GM18909 (cell line): ENCODE measurements around the gene SETD1B.

ENCODE experiments used
- ATAC-seq: cut with Tn5 transposase; IDR thresholded peaks from one replicate; pipeline ENCODE4 v1.9.1; 2021; ENCODE audit warnings: mild to moderate bottlenecking; ENCODE audit not compliant: unreplicated experiment, poor library complexity

SETD1B gene

DNA sequence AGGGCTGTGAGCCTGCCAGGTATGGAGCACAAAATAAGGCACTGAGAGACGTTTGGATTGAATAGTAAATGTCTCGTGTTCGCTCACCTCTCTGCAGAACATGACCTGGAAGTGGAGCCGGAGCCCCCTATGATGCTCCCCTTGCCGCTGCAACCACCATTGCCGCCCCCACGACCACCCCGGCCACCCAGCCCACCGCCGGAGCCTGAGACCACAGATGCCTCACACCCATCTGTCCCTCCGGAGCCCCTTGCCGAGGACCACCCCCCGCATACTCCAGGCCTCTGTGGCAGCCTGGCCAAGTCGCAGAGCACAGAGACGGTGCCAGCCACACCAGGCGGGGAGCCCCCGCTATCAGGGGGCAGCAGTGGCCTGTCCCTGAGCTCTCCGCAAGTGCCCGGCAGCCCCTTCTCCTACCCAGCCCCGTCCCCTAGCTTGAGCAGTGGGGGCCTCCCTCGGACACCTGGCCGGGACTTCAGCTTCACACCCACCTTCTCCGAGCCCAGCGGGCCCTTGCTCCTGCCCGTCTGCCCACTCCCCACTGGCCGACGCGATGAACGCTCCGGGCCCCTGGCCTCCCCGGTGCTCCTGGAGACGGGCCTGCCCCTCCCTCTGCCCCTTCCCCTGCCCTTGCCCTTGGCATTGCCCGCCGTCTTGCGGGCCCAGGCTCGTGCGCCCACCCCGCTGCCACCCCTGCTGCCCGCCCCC lies 18.7 kb downstream of the SETD1B start:
- ATAC-seq, result no peak

DNA sequence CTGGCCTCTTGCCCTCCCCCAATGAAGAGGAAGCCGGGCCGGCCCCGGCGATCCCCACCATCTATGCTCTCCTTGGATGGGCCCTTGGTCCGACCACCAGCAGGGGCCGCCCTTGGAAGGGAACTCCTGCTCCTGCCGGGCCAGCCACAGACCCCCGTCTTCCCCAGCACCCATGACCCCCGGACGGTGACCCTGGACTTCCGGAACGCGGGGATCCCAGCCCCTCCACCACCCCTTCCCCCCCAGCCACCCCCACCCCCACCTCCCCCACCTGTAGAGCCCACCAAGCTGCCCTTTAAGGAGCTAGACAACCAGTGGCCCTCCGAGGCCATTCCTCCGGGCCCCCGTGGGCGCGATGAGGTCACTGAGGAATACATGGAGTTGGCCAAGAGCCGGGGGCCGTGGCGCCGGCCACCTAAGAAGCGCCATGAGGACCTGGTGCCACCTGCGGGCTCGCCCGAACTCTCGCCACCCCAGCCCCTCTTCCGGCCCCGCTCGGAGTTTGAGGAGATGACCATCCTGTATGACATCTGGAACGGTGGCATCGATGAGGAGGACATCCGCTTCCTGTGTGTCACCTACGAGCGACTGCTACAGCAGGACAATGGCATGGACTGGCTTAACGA lies 19.4 kb downstream of the SETD1B start:
- no peak for ATAC-seq

DNA sequence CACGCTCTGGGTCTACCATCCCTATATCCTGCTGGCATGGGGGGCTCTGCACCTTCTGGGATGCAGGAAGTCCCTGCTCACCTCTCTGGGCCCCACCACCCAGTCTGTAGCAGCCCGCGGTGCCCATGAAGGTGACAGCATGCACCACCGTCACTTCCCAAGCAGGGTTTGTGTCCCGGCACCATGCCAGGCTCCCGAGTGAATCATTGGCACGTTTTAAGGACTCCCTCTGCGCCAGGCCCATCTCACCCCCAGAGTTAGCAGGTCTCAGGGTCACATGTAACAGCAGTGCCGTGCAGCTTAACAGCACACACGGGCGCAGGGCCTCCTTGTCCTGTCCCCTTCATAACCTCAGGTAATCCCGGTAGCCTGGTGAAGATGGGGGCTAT lies 19.9 kb downstream of the SETD1B start:
- ATAC-seq, result no peak

DNA sequence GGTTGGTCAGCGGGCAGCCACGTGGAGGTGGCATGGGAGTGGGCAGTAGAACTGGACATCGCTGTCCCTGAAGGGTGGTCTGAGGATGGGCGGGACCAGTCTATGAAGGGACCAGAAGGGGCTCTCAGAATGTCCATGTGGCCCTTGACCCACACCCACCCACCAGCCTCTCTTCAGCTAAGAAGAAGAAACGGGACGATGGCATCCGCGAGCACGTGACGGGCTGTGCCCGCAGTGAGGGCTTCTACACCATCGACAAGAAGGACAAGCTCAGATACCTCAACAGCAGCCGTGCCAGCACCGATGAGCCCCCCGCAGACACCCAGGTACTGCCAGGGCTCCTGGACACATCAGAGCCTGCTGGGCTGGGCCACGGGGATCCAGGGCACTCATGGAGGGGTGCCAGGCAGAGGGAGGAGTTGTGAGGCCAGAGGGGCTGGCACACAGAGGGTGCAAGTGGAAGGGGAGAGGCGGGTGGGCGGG lies 21.3 kb downstream of the SETD1B start:
- no peak for ATAC-seq

DNA sequence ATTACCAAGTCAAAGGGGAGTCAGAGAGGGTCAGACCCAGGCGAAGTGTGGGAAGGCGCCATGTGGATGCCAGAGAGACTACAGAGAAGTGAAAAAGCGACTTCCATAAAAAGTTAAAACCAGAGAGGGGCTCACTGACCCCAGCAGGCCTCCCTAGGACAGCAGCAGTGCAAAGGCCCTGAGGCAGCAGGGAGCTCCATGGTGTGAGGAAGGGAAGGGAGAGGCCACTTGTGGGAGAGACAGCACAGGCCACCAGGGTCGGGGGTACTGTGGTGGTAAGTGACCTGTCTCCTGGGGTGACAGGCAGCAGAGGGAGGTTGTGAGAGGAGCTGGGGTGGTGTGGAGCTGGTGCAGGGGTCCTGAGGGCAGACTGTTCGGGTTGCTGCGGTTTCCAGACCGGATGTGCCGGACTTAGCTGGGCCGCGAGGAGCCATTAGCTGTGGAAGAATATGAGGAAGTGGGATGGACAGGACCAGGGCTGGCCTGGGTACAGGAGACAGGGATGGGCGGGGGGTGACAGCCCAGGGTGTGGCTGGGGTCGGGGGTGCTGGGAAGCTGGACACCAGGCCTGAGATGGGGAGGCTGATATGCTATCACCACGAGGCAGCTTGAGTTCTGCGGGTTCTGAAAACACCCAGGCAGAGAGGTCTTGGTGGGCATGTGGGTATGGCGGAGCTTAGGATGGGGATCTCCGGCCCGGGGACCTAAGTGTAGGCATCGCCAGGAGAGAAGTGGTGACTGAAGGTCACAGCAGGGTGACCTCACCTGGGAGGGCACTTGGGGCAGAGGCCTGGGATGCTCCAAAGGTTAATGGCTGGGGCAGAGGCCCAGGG lies 22.7 kb downstream of the SETD1B start:
- no peak for ATAC-seq

DNA sequence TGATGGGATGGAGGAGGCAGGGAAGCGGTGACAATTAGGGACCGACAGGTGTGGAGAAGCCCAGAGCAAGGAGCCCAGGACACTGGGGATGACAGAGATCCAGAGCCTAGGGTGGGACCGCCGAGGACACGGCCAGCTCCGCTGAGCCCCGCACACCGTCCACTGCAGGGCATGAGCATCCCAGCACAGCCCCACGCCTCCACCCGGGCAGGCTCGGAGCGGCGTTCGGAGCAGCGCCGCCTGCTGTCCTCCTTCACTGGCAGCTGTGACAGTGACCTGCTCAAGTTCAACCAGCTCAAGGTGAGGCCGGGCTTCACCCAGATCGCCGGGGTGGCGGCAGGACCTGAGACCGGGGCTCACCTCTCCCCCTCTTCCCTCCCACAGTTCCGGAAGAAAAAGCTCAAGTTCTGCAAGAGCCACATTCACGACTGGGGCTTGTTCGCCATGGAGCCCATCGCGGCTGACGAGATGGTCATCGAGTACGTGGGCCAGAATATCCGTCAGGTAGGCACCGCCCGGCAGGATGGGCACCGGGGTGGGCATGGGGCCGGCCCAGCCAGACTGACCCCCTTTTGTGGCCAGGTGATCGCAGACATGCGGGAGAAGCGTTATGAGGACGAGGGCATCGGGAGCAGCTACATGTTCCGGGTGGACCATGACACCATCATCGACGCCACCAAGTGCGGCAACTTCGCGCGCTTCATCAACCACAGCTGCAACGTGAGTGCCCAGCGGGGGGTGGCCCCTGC lies 23.7 kb downstream of the SETD1B start:
- ATAC-seq, result no peak

DNA sequence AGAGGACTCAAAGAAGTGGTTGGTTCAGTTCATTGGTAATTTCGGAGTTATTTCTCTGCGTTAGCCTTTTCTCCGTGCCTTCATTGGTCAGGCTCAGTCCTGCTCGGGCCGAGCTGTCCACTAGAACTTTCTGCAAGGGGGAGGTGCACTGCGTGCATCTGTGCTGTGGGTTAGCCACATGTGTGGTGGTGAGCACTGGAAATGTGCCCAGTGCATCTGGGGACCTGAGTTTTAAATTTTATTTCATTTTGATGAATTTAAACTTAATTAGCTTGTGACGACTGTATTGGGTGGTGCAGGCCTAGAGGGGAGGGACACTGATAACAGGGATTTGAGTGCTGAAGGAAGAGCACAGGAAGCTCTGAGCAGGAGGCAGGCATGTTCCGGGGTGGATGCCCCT lies 24.5 kb downstream of the SETD1B start:
- ATAC-seq, result no peak

DNA sequence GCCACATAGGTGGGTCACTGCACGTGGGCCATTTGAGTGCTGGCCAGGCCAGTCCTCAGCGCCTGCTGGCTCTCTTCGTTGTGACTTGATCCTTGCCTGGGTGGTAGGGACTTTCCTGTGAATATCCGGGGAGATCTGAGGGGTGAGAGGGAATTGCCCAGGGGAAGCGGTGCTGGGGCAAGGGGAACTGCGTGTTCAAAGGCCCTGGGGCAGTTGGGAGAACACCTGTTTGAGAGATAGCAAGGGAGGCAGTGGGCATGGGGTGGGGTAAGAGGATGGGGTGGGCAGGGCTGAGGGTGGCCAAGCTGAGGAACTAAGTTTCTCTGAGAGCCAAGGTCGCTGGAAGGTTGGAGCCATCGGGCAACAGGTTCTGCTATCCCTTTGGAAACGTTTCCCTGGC lies 25.0 kb downstream of the SETD1B start:
- no peak for ATAC-seq

DNA sequence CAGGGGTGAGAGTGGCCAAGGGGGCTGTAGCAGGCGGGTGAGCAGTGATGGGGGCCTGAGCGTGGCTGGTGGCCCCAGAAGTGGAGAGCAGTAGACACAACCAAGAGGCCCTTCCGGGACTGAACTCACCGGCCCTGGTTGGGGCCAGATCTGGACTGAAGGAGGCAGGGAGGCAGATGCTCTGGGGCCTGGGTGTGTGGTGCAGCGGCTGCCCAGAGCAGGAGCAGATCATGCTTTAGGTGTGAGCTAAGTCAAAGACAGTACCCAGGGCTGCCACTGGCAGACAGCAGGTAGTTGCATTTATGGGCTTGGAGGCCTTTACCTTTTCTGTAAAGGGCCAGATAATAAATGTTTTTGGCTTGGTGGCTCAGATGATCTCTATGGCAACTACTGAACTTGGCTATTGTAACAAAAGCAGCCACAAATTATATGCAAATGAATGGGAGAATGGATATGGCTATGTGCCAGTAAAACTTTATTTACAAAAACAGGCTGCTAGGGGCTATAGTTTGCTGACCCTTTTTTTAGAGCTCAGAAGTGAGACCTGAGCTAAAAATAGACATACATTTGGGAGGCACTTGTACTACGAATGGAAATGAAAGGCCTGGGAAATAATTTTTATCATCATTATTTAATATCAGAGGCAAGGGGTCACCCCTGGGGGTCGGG lies 25.6 kb downstream of the SETD1B start:
- no peak for ATAC-seq

DNA sequence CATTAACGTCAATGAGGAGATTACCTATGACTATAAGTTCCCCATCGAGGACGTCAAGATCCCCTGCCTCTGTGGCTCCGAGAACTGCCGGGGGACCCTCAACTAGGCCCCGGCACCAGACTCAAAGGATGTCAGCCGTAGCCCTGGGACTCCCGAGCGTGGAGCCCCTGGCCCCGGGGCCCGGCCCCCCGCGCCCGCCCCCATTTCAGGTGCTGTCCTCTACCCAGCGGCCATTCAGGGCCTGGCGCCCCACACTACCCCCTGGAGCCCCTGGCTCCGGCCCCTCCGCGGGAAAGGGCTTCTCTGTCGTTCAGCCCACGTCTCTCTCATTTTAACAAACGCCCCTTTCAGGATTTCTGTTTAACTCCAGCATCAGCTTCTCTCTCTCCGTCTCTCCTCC lies 26.3 kb downstream of the SETD1B start:
- ATAC-seq, result no peak

DNA sequence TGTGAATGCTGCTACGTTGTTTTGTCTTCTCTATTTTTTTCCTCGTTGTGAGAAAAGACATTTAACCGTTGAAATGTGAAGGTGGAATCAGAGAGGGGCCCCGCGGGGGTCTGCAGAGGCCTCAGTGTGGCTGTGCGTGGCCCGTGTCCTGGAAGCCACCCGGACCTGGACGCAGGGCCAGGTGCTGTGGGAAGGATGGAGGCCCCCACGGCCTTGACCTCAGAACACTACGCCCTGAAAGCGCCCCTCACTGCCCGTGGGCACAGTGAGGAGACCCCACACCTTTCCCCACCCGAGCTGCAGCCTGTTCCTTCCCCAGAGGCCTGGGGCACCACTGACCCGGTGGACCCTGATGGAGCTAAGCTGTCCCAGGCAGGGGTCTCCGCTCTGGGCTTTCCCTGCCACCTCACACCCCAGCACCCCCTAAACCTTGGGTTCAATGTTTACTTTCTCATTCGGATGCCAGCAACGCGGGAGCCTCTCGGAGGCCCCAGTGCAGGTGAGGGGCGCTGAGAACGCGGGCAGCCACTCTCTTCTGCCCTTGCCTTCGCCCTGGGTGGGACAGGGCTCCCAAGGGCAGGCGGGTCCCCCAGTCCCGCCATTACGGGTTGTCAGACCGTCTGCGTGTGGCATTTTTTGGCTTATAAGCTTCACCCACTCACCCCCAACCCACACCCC lies 26.9 kb downstream of the SETD1B start:
- no peak for ATAC-seq

DNA sequence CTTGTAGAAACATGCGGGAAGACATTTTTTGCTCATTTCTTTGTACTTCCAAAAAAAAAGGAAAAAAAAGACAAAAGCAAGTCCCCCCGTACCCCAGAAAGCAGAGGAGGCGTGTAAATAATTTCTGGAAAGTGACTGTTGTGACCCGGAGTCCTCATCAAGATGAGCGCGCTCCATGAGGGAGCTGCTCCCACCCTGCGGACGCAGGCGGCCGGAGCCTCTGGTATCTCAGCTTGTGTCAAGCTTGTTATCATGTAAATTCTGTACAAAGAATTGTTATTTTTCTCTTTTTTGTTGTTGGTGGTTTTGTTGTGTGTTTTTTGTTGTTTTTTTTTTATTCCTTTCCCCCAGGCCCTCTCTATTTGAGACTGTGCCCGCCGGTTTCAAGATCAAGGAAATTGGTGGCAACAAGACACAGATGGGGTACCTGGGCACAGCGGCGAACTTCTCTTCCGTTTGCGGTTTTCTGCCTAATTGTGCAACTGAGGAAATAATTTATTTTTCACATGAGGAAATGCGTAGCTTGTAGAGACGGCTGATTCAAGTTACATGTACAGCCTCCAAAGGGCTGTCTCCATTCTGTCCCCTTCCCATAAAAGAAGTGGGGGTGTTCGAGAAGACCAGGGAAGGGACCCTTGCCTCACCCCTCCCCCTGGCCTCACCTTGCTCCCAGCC lies 27.9 kb downstream of the SETD1B start:
- no peak for ATAC-seq

DNA sequence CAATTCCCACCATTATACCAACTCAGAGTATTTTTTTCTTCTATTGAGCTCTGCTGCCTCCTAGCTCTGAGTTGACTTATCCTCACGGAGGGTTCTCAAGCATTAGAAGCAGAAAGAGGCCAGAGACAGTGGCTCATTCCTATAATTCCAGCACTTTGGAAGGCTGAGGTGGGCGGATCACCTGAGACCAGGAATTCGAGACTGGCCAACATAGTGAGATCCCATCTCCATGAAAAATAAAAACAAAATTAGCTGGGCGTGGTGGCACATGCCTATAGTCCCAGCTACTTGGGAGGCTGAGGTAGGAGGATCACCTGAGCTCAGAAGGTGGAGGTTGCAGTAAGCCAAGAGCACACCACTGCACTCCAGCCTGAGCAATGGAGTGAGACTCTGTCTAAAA lies 33.9 kb downstream of the SETD1B start:
- no peak for ATAC-seq

DNA sequence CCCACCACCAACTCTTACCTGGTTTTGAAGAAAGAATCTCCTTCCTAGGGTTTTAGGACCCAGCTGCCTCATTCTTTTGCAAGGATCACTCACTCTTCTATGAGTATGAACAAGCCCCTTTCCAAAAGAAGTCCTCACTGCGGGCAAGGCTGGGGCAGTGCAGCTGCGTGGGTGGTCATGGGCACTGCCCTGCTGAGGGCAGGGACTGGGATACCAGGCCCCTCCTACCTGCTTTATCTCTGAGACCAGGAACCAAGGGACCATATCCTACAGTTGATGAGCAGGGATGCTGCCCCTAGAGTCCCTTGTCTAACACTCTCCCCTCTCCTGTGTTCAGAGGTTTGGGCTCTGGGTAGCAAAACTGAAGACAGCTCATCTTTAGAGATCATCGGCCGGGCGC lies 34.3 kb downstream of the SETD1B start:
- ATAC-seq, result no peak

DNA sequence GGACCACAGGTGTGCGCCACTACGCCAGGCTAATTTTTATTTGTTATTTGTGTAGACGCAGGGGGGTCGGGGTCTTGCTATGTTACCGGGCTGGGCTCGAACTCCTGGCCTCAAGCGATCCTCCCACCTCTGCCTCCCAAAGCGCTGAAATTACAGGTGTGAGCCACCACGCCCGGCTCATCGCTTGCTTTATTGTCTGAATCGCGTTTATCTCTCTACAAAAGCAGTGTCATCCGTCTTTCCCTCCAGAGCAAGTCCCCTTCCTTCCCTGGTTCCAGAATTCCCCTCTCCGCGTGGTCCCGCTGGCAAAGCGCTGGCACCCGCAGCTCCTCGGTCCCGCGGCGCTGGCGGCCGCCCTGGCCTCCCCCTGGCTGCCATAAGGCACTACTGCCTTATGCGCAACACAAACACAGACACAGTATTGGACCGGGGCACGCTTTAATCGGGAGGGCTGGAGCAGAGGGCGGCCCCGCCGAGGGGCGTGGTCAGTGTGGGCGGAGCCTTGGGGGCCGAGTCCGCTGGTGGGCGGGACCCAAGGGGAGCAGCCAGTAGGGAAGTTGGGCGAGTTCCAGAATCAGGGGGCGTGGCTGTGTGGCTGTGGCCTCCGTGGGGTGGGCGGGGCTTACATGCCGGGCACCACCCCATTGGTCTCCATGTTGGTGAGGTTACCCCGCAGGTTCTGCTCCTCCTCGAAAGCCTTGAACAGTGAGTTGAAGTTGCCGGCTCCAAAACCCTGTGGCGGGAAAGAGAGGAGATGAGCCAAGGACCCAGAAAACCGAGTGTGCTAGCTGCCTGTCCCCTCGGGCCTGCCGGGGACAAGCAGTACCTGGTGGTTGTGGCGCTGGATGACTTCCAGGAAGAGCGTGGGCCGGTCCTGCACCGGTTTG lies 35.5 kb downstream of the SETD1B start:
- ATAC-seq, result peak; percentile 93

DNA sequence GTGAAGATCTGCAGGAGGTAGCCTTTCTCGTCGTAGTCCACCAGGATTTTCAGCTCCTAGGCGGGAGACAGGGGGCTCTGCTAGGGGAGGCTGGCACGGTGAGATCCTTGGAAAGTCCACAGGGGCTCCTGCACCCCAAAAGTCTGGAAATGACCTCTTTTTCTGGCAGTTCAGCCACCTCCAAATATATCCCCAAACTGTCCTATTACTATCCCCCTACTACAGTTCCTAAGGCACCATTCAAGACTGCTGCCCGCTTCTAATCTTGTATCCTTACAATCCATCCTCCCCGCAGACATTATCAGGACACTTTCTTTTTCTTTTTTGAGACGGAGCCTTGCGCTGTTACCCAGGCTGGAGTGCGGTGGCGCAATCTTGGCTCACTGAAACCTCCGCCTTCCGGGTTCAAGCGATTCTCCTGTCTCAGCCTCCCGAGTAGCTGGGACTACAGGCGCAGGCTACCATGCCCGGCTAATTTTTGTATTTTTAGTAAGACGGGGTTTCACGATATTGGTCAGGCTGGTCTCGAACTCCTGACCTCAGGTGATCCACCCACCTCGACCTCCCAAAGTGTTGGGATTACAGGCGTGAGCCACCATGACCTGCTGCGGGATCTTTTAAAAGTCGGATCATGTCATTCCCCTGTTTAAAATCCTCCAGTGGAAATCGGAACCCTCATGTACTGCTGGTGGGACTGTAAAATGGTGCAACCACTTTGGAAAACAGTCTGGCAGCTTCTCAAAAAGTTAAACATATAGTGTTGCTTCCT lies 36.4 kb downstream of the SETD1B start:
- no peak for ATAC-seq

DNA sequence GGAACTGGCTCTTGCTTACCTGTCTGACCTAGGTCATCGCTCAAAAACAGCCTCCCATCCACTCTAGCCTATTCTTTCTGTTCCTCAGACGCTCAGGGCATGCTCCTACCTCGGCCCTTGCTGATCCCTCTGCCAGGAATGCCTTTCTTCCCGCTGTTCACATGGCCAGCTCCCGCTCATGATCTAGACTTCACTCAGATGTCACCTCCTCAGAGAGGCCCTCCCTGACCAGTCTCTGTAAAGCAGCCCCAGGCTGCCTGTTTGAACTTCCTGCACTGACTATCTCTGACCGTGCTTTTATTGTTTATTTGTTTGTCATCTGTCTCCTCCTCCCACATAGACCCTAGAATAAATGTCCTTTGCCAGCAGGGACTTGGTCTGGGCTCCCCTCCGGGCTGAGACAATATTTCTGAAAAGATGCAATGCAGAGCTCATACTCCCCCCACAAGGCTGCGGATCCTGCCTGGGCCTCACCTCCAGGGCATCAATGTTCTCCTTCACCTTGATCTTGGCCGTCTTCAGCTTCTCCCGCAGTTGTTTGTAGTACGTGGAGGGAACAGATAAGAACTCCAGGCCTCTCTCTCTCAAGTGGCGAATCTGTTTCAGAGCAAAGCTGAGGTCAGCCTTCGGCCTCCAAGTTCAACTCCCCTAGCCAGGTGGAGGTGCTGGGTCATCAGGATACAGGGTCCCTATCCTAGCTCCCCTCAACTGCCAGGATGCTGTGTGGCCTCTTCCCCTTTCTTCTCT lies 39.6 kb downstream of the SETD1B start:
- ATAC-seq, result no peak
